Prostate gland (tissue), 2 donors: ENCODE measurements around the gene TNNI3. TPM values are rescaled to one million over a fixed set of nuclear protein-coding genes. Genes with fewer than 3 reads are reported as not detected.

Experiments
- DNase-seq: peaks from one replicate; pipeline ENCODE4 v3.0.0-alpha.2; 2019; ENCODE audit warnings: low spot score
- H3K27ac ChIP-seq, 2 donors: fragments of 200-600 bp; sonication (generic); 2 replicates each; pipeline ENCODE4 v1.5.1; 2017 to 2019
- H3K27me3 ChIP-seq: fragments of 200-600 bp; sonication (generic); replicated peaks from 2 replicates; pipeline ENCODE4 v1.5.1; 2019; ENCODE audit not compliant: insufficient read depth
- H3K36me3 ChIP-seq, 2 donors: fragments of 200-600 bp; sonication (generic); 1 replicate in 1 of 2; 2 replicates in 1 of 2; pipeline versions ENCODE4 v1.5.1 to v1.8.1; 2017 to 2019
- H3K4me1 ChIP-seq: fragments of 200-600 bp; sonication (generic); replicated peaks from 2 replicates; pipeline ENCODE4 v1.5.1; 2019
- H3K4me3 ChIP-seq, 2 donors: fragments of 200-600 bp; sonication (generic); 2 replicates each; pipeline ENCODE4 v1.5.1; 2017 to 2019
- H3K9me3 ChIP-seq: fragments of 200-600 bp; sonication (generic); 2 replicates; pipeline ENCODE4 v1.5.1; 2017
- POLR2A ChIP-seq: fragments of 450-650 bp; IDR thresholded peaks from one replicate; pipeline ENCODE4 v1.6.1; 2016; ENCODE audit warnings: antibody characterized with exemption, mild to moderate bottlenecking
- POLR2AphosphoS5 ChIP-seq: sonication (generic); formaldehyde crosslinking; IDR thresholded peaks from one replicate; pipeline ENCODE4 v1.6.1; 2017; ENCODE audit warnings: antibody characterized with exemption
- WGBS: methylation state at CpG from one replicate; pipeline ENCODE4 v1.1.5; 2018; 5-methylcytosine and 5-hydroxymethylcytosine counted together
- intact Hi-C: fragments of 100-400 bp; cut with DNase I; formaldehyde crosslinking; loops from one replicate; pipeline ENCODE4 v1.14.2; 2022
- total RNA-seq, 2 donors: library from RNA; depleted of rRNA; stranded (reverse); fragments of >200 nt; gene quantifications; one replicate each; pipeline ENCODE4 v1.1.0, GENCODE V29; 2016
- TF ChIP-seq, protein P1 (sequence below), 4 experiments: fragments of 200-600 bp in 2 of 4; fragments of 450-650 bp in 2 of 4; sonication (generic) in 2 of 4; IDR thresholded peaks; 1 replicate in 3 of 4; 2 replicates in 1 of 4; pipeline ENCODE4 v1.5.1; 2016 to 2019; ENCODE audit warnings: antibody characterized with exemption in 4 of 4, mild to moderate bottlenecking in 2 of 4, moderate library complexity in 2 of 4

Gene TNNI3
- total RNA-seq, 2 donors from 2014 or later: 12.4 TPM; not detected in 1

GRCh38 chr19:55153652-55154264 lies 3.8 kb downstream of the TNNI3 start:
- no peak for DNase-seq
- H3K36me3 ChIP-seq: no peaks in the 10 kb centered on the region
- H3K9me3 ChIP-seq: no peaks in the 10 kb centered on the region
- TF ChIP-seq, protein P1, sequence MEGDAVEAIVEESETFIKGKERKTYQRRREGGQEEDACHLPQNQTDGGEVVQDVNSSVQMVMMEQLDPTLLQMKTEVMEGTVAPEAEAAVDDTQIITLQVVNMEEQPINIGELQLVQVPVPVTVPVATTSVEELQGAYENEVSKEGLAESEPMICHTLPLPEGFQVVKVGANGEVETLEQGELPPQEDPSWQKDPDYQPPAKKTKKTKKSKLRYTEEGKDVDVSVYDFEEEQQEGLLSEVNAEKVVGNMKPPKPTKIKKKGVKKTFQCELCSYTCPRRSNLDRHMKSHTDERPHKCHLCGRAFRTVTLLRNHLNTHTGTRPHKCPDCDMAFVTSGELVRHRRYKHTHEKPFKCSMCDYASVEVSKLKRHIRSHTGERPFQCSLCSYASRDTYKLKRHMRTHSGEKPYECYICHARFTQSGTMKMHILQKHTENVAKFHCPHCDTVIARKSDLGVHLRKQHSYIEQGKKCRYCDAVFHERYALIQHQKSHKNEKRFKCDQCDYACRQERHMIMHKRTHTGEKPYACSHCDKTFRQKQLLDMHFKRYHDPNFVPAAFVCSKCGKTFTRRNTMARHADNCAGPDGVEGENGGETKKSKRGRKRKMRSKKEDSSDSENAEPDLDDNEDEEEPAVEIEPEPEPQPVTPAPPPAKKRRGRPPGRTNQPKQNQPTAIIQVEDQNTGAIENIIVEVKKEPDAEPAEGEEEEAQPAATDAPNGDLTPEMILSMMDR (IDR thresholded peaks at IDR 0.05): no peak
- TF ChIP-seq POLR2A: no peak
- TF ChIP-seq POLR2AphosphoS5: no peak
- no peaks in the 10 kb centered on the region for H3K4me1 ChIP-seq
- no peak overlapping the region for H3K27ac ChIP-seq
- 90% methylated on average over 12 of the region's 12 CpGs for WGBS
- peaks cover 14% of the 10 kb centered on the region for H3K27me3 ChIP-seq
- no peak overlapping the region for H3K4me3 ChIP-seq
- intact Hi-C loops: no loop called here

DNA sequence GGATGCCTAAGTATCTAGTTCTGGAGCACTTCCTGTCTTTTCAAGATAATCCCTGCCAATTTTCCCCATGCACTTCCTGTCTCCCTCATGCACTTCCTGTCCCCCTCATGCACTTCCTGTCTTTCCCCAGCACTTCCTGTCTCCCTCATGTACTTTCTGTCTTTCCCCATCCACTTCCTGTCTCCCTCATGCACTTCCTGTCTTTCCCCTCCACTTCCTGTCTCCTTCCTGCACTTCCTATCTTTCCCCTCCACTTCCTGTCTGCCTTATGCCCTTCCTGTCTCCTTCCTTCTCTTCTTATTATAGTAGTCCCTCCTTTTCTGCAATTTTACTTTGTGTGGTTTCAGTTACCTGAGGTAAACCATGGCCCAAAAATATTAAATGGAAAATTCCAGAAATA lies 5.5 kb downstream of the TNNI3 start:
- Histone ChIP-seq H3K4me1 (no peaks in the 10 kb centered on the region), H3K27ac (no peak overlapping the region), H3K27me3 (peaks cover 2% of the 10 kb centered on the region), H3K9me3 (no peaks in the 10 kb centered on the region), H3K4me3 (no peak overlapping the region), H3K36me3 (no peaks in the 10 kb centered on the region)
- TF ChIP-seq, protein P1 (IDR thresholded peaks at IDR 0.05): no peak
- TF ChIP-seq POLR2A (no peak), POLR2AphosphoS5 (no peak)
- DNase-seq: no peak
- intact Hi-C loops: no loop called here

- no peaks in the 10 kb centered on the region for H3K9me3 ChIP-seq
- H3K4me1 ChIP-seq: peaks cover 4% of the 10 kb centered on the region
- peaks cover 20% of the 10 kb centered on the region for H3K27me3 ChIP-seq
- 14% methylated on average over 18 of the region's 18 CpGs for whole genome bisulfite sequencing
- no peak for DNase-seq
- no peak within 1 kb of the TSS for H3K27ac ChIP-seq
- intact Hi-C loops: no loop called here
- H3K4me3 ChIP-seq: no peak within 1 kb of the TSS
- H3K36me3 ChIP-seq: no peaks in the 10 kb centered on the region
- no peak for TF ChIP-seq POLR2AphosphoS5
- no peak for TF ChIP-seq POLR2A
- TF ChIP-seq, protein P1 (IDR thresholded peaks at IDR 0.05): no peak
Measured at GRCh38 chr19:55149078-55150003, 8.2 kb downstream of the TNNI3 start, which contains the start of gene TNNT1. TSS of gene TNNT1 (minus strand) at chr19:55149206. CDS start at chr19:55147157, 2,049 bp downstream.

DNA sequence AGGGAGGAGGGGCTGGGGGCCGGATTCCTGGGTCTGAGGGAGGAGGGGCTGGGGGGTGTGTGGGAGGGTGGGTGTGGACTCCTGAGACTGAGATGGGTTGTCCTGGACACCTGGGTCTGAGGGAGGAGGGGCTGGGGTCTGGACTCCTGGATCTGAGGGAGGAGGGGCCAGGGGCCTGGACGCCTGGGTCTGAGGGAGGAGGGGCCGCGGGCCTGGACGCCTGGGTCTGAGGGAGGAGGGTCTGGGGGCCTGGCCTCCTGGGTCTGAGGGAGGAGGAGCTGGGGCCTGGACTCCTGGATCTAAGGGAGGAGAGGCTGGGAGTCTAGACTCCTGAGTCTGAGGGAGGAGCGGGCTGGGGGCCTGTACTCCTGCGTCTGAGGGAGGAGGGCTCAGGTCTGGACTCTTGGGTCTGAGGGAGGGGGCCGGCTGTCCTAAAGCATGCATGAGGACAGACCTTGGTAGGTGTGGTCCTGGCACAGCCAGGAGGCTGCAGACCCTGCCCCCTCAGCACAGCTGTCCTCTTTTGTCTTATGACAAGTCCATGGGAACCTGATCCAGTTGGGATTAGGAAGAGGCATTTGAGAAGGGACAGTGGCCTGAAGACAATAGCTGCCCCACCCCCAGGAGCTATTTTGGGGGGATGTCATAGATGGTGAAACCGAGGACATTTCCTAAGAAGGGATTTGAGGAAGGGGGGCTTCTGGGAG lies 9.8 kb downstream of the TNNI3 start:
- peaks cover 29% of the 10 kb centered on the region for H3K27me3 ChIP-seq

More for the DNA sequence above, 9.8 kb downstream of the TNNI3 start:
- TF ChIP-seq POLR2AphosphoS5 (no peak), POLR2A (no peak)
- TF ChIP-seq, protein P1 (IDR thresholded peaks at IDR 0.05): no peak
- Histone ChIP-seq H3K4me3 (no peak overlapping the region), H3K9me3 (no peaks in the 10 kb centered on the region), H3K27ac (no peak overlapping the region), H3K4me1 (peaks cover 4% of the 10 kb centered on the region), H3K36me3 (no peaks in the 10 kb centered on the region)
- intact Hi-C loops: no loop called here
- DNase-seq: no peak
- 23% methylated on average over 8 of the region's 9 CpGs for WGBS
